GM12864 (cell line): Measurements from ENCODE around the gene PSMD9.

ENCODE experiments used
- DNase-seq: peaks from one replicate; pipeline ENCODE4 v3.0.0-alpha.2; 2011; ENCODE audit warnings: low read depth
- H3K4me3 ChIP-seq: 2 replicates; pipeline ENCODE4 v1.5.1; 2011; ENCODE audit warnings: mild to moderate bottlenecking, low read depth, low read length, control low read depth
- TF ChIP-seq, protein P1 (sequence below): IDR thresholded peaks from 2 replicates; pipeline ENCODE4 v1.5.1; 2011; ENCODE audit warnings: low read depth, mild to moderate bottlenecking, moderate library complexity, low read length, control low read depth, inconsistent platforms; ENCODE audit errors: missing control alignments

PSMD9 gene

DNA sequence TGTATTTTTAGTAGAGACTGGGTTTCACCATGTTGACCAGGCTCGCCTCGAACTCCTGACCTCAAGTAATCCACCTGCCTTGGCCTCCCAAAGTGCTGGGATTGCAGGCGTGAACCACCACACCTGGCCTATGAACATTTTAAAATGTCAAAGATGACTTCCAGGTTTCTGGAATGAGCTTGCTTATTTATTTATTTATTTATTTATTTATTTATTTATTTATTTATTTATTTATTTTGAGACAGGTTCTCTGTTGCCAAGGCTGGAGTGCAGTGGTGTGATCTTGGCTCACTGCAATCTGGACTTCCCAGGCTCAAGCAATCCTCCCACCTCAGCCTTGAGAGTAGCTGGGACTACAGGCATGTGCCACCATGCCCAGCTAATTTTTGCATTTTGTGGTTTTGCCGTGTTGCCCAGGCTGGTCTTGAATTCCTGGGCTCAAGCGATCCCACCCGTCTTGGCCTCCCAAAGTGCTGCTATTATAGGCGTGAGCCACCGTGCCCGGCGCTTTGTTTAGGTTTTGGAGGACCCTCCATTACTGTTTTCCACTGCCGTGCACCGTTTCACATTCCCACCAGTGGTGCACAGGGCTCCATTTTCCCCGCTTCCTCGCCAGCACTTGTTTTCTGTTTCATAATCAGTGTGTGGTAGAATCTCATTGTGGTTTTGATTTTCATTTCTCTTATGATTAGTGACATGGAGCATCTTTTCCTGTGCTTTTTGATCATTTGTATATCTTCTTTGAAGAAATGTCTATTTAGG lies 23.4 kb downstream of the PSMD9 start:
- TF ChIP-seq, protein P1, sequence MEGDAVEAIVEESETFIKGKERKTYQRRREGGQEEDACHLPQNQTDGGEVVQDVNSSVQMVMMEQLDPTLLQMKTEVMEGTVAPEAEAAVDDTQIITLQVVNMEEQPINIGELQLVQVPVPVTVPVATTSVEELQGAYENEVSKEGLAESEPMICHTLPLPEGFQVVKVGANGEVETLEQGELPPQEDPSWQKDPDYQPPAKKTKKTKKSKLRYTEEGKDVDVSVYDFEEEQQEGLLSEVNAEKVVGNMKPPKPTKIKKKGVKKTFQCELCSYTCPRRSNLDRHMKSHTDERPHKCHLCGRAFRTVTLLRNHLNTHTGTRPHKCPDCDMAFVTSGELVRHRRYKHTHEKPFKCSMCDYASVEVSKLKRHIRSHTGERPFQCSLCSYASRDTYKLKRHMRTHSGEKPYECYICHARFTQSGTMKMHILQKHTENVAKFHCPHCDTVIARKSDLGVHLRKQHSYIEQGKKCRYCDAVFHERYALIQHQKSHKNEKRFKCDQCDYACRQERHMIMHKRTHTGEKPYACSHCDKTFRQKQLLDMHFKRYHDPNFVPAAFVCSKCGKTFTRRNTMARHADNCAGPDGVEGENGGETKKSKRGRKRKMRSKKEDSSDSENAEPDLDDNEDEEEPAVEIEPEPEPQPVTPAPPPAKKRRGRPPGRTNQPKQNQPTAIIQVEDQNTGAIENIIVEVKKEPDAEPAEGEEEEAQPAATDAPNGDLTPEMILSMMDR = no peak
- H3K4me3 ChIP-seq = no peak overlapping the region
- no peak for DNase-seq

DNA sequence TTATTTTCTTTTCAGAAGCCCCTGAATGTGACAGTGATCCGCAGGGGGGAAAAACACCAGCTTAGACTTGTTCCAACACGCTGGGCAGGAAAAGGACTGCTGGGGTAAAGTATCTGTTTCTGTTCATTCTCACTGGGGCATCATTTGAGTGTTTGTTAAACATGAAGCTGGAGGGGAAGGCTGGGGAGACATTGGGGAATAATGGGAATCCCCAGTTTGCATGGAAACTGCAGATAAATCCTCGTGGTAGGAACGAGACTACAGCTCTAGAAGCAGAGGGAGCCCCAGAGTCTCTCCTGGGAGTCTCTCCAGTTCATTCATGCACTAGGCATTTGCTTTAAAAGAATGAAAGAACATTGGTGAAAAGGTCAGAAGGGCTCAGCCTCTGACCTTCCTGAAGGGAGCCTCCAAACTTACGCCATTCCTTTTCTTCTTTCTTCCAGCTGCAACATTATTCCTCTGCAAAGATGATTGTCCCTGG lies 27.3 kb downstream of the PSMD9 start:
- no peak for DNase-seq
- TF ChIP-seq, protein P1 = no peak
- no peak overlapping the region for H3K4me3 ChIP-seq

DNA sequence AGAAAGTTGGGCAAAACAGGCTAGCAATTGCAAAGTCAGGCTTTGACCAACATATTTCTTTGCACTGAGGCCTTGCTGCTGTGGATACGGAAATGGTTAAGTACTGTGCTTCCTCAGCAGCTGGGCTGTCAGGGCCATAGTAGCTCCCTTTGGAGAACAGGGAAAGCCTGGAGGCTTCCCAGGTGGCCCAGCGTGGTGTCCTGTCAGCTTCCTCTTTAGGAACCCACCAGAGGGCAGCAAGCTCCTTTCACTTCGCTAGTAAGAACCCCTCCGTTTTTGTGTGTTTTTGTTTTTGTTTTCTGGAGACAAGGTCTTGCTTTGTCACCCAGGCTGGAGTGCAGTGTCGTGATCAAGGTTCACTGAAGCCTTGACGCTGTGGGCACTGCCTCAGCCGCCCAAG lies 28.1 kb downstream of the PSMD9 start:
- no peak for DNase-seq
- H3K4me3 ChIP-seq = no peak overlapping the region
- TF ChIP-seq, protein P1 = peak; percentile 35

DNA sequence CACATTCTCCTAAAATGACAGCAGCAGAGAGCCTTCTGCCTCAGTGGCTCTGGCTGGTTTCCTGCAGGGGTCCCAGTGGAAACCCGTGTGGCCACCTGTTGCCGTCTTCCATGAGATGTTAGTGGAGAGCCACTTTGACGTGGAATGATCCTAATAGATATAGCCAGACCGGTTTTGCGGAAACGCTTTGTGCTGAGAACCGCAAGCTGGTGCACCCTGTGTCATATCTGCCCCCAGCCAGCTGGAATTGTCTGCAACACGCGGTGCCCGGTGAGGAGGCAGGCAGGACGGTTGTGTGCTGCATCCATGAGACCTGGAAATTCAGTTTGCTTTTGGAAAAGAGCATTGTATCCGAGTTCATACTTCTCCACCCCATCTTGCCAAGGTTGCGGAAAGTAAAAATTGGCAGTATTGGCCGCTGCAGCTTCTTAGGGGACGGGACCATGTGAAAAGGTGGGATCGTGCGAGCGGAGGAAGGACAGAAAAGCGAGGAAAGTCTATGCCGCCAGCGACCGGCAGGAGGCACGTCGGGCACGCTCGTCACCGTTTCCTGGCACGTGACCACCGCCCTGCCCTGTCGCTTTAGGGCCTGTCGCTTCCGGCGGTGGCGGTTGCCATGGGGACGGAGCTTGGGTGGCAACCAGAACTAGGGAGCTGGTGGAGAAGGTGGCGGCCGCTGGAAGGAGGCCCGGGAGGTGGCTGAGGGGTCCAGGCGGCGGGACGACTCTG lies 29.5 kb downstream of the PSMD9 start, which contains the start of gene CFAP251:
Gene CFAP251, plus strand, starts transcription at position 643 of the 729 bp plus-strand sequence. CDS start 2,714 bp downstream, outside the sequence.
- peak; percentile 70 for DNase-seq
- peak within 1 kb of the TSS; percentile 44 for H3K4me3 ChIP-seq
- TF ChIP-seq, protein P1 = peak; percentile 73

DNA sequence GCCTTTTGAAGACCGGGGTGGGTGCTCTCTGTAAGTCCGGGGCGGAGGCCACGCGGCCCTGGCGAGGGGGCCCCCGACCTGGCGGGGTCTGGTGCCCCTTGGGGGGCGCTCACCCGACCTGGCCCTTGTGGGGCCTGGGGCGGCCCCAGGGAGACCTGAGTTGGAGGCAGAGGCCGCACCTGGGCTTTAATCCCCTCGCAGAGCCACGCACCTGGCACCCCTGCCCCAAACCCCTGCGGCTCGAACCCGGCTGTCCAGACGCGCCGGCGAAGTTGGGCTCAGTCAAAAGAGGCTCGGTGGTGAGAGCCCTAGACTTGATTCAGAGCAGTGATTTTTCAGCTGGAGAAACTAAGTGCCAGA lies 30.1 kb downstream of the PSMD9 start:
- H3K4me3 ChIP-seq = peak overlapping the region; percentile 44
- TF ChIP-seq, protein P1 = no peak
- no peak for DNase-seq

DNA sequence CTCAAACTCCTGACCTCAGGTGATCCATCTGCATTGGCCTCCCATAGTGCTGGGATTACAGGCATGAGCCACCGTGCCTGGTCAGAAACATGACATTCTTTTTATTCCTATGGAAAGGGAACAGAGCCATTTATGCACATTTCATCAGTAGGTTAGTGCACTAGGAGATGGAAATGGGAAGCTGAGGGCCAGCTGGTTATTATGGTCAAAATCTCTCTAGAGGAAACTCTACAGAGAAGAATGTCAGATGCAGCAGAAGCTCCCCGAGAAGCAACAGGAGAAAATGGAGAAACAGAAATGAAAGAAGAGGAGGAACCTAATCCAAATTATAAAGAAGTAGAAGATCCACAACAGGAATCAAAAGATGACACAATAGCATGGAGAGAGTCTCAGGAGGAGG lies 32.5 kb downstream of the PSMD9 start:
- no peak overlapping the region for H3K4me3 ChIP-seq
- TF ChIP-seq, protein P1 = no peak
- no peak for DNase-seq
